IMR-90 (cell line): ENCODE measurements around the gene CARF. TPM values are rescaled to one million over a fixed set of nuclear protein-coding genes. Genes with fewer than 3 reads are reported as not detected.

ENCODE experiments used
- ATAC-seq: fragments of 200-7000 bp; cut with Tn5 transposase; 2 replicates; pipeline ENCODE4 v1.9.1; 2020; ENCODE audit warnings: low read depth, mild to moderate bottlenecking, moderate library complexity
- BruUV-seq: library from RNA; stranded (reverse); fragments of 400-500 nt; replicated peaks from 2 replicates; lab custom pipeline; 2021; lab: Mats Ljungman, UMichigan
- CTCF ChIA-PET: fragments of 300-600 bp; formaldehyde crosslinking; extraction: SDS; loops from one replicate; lab custom pipeline; 2021; ENCODE audit warnings: antibody characterized with exemption; lab: Yijun Ruan, JAX
- POLR2A ChIA-PET: fragments of 300-600 bp; sonication (Branson Sonifier 250); formaldehyde crosslinking; loops from one replicate; lab custom pipeline; 2022; ENCODE audit warnings: antibody characterized with exemption; ENCODE audit not compliant: unreplicated experiment; lab: Charles Lee
- DNase-seq: peaks from one replicate; pipeline ENCODE4 v3.0.0; 2013
- H2AFZ ChIP-seq: replicated peaks from 2 replicates; pipeline ENCODE3; 2013; ENCODE audit warnings: low read length, mild to moderate bottlenecking; ENCODE audit not compliant: poor library complexity
- H2AK5ac ChIP-seq: 2 replicates; pipeline ENCODE4 v1.6.1; 2013; ENCODE audit warnings: low read depth, low read length, inconsistent platforms
- H2AK9ac ChIP-seq: replicated peaks from 2 replicates; pipeline ENCODE3; 2013; ENCODE audit warnings: mild to moderate bottlenecking, low read depth, low read length, moderate library complexity; ENCODE audit not compliant: poor library complexity
- H2BK120ac ChIP-seq: 2 replicates; pipeline ENCODE4 v1.6.1; 2013; ENCODE audit warnings: low read depth, low read length, inconsistent platforms
- H2BK15ac ChIP-seq: 3 replicates; pipeline ENCODE4 v1.6.1; 2013; ENCODE audit warnings: low read depth, low read length, inconsistent platforms
- H2BK20ac ChIP-seq: 2 replicates; pipeline ENCODE4 v1.6.1; 2013; ENCODE audit warnings: low read depth, mild to moderate bottlenecking, inconsistent platforms, low read length, moderate library complexity
- H2BK5ac ChIP-seq: 2 replicates; pipeline ENCODE4 v1.6.1; 2013; ENCODE audit warnings: mild to moderate bottlenecking, low read depth, low read length, inconsistent platforms; ENCODE audit not compliant: poor library complexity, severe bottlenecking
- H3K14ac ChIP-seq: replicated peaks from 2 replicates; pipeline ENCODE4 v1.6.1; 2013; ENCODE audit warnings: low read depth, low read length, inconsistent platforms
- H3K18ac ChIP-seq: 2 replicates; pipeline ENCODE4 v1.6.1; 2013; ENCODE audit warnings: low read depth, low read length, control low read depth
- H3K23ac ChIP-seq: 2 replicates; pipeline ENCODE4 v1.6.1; 2013; ENCODE audit warnings: low read depth, low read length, inconsistent platforms
- H3K27ac ChIP-seq: 2 replicates; pipeline ENCODE4 v1.5.1; 2013; ENCODE audit warnings: mild to moderate bottlenecking, control low read depth, low read length; ENCODE audit not compliant: insufficient read depth
- H3K27me3 ChIP-seq: 2 replicates; pipeline ENCODE4 v1.6.1; 2013; ENCODE audit warnings: low read length; ENCODE audit not compliant: control insufficient read depth, insufficient read depth
- H3K36me3 ChIP-seq: 2 replicates; pipeline ENCODE4 v1.6.1; 2013; ENCODE audit warnings: low read length, mixed read lengths; ENCODE audit not compliant: control insufficient read depth, insufficient read depth
- H3K4ac ChIP-seq: 2 replicates; pipeline ENCODE4 v1.6.1; 2013; ENCODE audit warnings: low read depth, low read length, inconsistent platforms
- H3K4me1 ChIP-seq: 2 replicates; pipeline ENCODE4 v1.6.1; 2013; ENCODE audit warnings: low read length, mixed read lengths; ENCODE audit not compliant: control insufficient read depth, insufficient read depth
- H3K4me2 ChIP-seq: 2 replicates; pipeline ENCODE4 v1.6.1; 2013; ENCODE audit warnings: low read depth, mild to moderate bottlenecking, control low read depth, low read length, moderate library complexity
- H3K4me3 ChIP-seq: 2 replicates; pipeline ENCODE4 v1.5.1; 2013; ENCODE audit warnings: low read depth, mild to moderate bottlenecking, control low read depth, low read length, moderate library complexity; ENCODE audit not compliant: insufficient read depth
- H3K56ac ChIP-seq: 2 replicates; pipeline ENCODE4 v1.6.1; 2013; ENCODE audit warnings: low read length, inconsistent platforms; ENCODE audit not compliant: insufficient read depth; ENCODE audit errors: extremely low read depth
- H3K79me1 ChIP-seq, 2 experiments: 2 replicates each; pipeline ENCODE4 v1.6.1; 2013; ENCODE audit warnings: low read length in 2 of 2, inconsistent platforms in 1 of 2, low read depth in 1 of 2
- H3K9ac ChIP-seq: 2 replicates; pipeline ENCODE4 v1.6.1; 2013; ENCODE audit warnings: low read depth, low read length, control low read depth
- H3K9me1 ChIP-seq: 2 replicates; pipeline ENCODE4 v1.6.1; 2013; ENCODE audit warnings: low read length, inconsistent platforms; ENCODE audit not compliant: insufficient read depth
- H3K9me3 ChIP-seq: 2 replicates; pipeline ENCODE4 v1.6.1; 2013; ENCODE audit warnings: low read length; ENCODE audit not compliant: control insufficient read depth, insufficient read depth
- H4K20me1 ChIP-seq: 2 replicates; pipeline ENCODE4 v1.6.1; 2013; ENCODE audit warnings: low read length, inconsistent platforms; ENCODE audit not compliant: insufficient read depth
- H4K5ac ChIP-seq: 2 replicates; pipeline ENCODE4 v1.6.1; 2013; ENCODE audit warnings: mild to moderate bottlenecking, low read depth, low read length, control low read depth
- H4K8ac ChIP-seq, 2 experiments: 2 replicates each; pipeline ENCODE4 v1.6.1; 2013; ENCODE audit warnings: low read depth in 2 of 2, low read length in 2 of 2, control low read depth in 1 of 2, inconsistent platforms in 1 of 2
- H4K91ac ChIP-seq: 2 replicates; pipeline ENCODE4 v1.6.1; 2013; ENCODE audit warnings: low read depth, low read length, inconsistent platforms; ENCODE audit not compliant: insufficient read depth
- ELK1 ChIP-seq: fragments of 150-350 bp; IDR thresholded peaks from 2 replicates; pipeline ENCODE4 v1.6.1; 2016; ENCODE audit warnings: low read depth, mild to moderate bottlenecking, low read length, moderate library complexity, borderline replicate concordance
- POLR2A ChIP-seq: IDR thresholded peaks from 2 replicates; pipeline ENCODE4 v1.6.1; 2012; ENCODE audit warnings: mild to moderate bottlenecking, low read depth, low read length
- WGBS, 2 experiments: methylation state at CpG; one replicate each; pipeline versions ENCODE4 v1.1.5 to v1.1.7; 2013; ENCODE audit warnings: missing lambda C conversion rate in 2 of 2; ENCODE audit not compliant: insufficient read length in 1 of 2; ENCODE audit errors: extremely low coverage in 2 of 2; 5-methylcytosine and 5-hydroxymethylcytosine counted together
- dilution Hi-C: fragments of 300-500 bp; cut with HindIII; formaldehyde crosslinking; loops from one replicate; pipeline ENCODE4 v1.14.3; 2018; ENCODE audit warnings: low sequenced_read_pairs; ENCODE audit not compliant: unreplicated experiment
- in situ Hi-C: fragments of 300-500 bp; cut with MboI; formaldehyde crosslinking; loops from 3 replicates; pipeline ENCODE4 v1.14.3; 2019; ENCODE audit warnings: low sequenced_read_pairs, inconsistent platforms, mixed read lengths
- intact Hi-C: fragments of 100-400 bp; cut with micrococcal nuclease; formaldehyde crosslinking; loops from 2 replicates; pipeline ENCODE4 v1.10.0; 2022
- polyA plus RNA-seq, 3 experiments: library from polyadenylated mRNA; depleted of rRNA; stranded (reverse); fragments of >200 nt; gene quantifications; 2 replicates each; pipeline ENCODE4 v1.2.3, GENCODE V29; 2012; ENCODE audit warnings: low replicate concordance in 1 of 3
- total RNA-seq: library from RNA; depleted of rRNA; stranded (reverse); fragments of >200 nt; gene quantifications from 2 replicates; pipeline ENCODE4 v1.2.3, GENCODE V29; 2012

CARF gene
- total and polyA plus RNA-seq, 2 of the 4 experiments (the other 2 are of a cell fraction): 2.4 to 5.6 TPM

GRCh38 chr2:202944816-202945215 lies 32.7 kb downstream of the CARF start:
- H3K9me3 ChIP-seq: peaks cover 3% of the 10 kb centered on the region; the same call in 1 of the 2 replicates
- H2AFZ ChIP-seq: no peak overlapping the region
- no peak overlapping the region for H3K4me3 ChIP-seq
- intact Hi-C loops (no loop called here), dilution Hi-C loops (no loop called here), in situ Hi-C loops (no loop called here)
- CTCF ChIA-PET: no interaction called here
- no peak overlapping the region for H3K14ac ChIP-seq
- H3K18ac ChIP-seq: peak overlapping the region; percentile 41; the same call in 1 of the 2 replicates
- no peak overlapping the region for H2AK9ac ChIP-seq
- no peak overlapping the region for H4K91ac ChIP-seq
- H2AK5ac ChIP-seq: no peak overlapping the region
- H4K5ac ChIP-seq: no peak overlapping the region; the same call in 1 of the 2 replicates
- BruUV-seq: no TSS peak
- H3K56ac ChIP-seq: no peak overlapping the region
- no peaks in the 10 kb centered on the region for H4K20me1 ChIP-seq
- no peak overlapping the region for H3K4ac ChIP-seq
- no peak overlapping the region for H3K9ac ChIP-seq
- H3K9me1 ChIP-seq: no peaks in the 10 kb centered on the region
- POLR2A ChIA-PET: no interaction called here
- DNase-seq (peak; percentile 71), ATAC-seq (no peak)
- no peak overlapping the region for H3K23ac ChIP-seq
- H2BK5ac ChIP-seq: peak overlapping the region; percentile 96
- peak overlapping the region; percentile 45; the same call in 1 of the 2 replicates for H2BK120ac ChIP-seq
- H4K8ac ChIP-seq: peak overlapping the region; percentile 32 to 52; a peak in 1 of 4 replicates
- H3K36me3 ChIP-seq: no peaks in the 10 kb centered on the region
- no CpG with 5 or more reads among the region's 3 CpGs for WGBS, 2 experiments
- no peaks in the 10 kb centered on the region; the same call in 1 of the 2 replicates for H3K4me1 ChIP-seq
- TF ChIP-seq ELK1 (no peak), POLR2A (no peak)
- no peaks in the 10 kb centered on the region for H3K27me3 ChIP-seq
- no peaks in the 10 kb centered on the region for H3K79me1 ChIP-seq
- H3K27ac ChIP-seq: no peak overlapping the region
- H2BK15ac ChIP-seq: peak overlapping the region; percentile 79; the same call in 1 of the 3 replicates
- peak overlapping the region; percentile 26; the same call in 1 of the 2 replicates for H3K4me2 ChIP-seq
- H2BK20ac ChIP-seq: no peak overlapping the region
